H1 (cell line): Measurements from ENCODE around the gene PA2G4. TPM values are rescaled to one million over a fixed set of nuclear protein-coding genes. Genes with fewer than 3 reads are reported as not detected.

Experiments used
- CHD1 ChIP-seq: IDR thresholded peaks from 2 replicates; pipeline ENCODE4 v1.6.1; 2012; ENCODE audit warnings: low read depth, low read length, improper control_type of control experiment
- HDAC2 ChIP-seq, 2 experiments: fragments of 300-600 bp in 1 of 2; sonication (generic) in 1 of 2; IDR thresholded peaks; 2 replicates each; pipeline ENCODE4 v1.6.1; 2011 to 2012; ENCODE audit warnings: low read depth in 2 of 2, low read length in 2 of 2, mild to moderate bottlenecking in 2 of 2, moderate library complexity in 2 of 2, borderline replicate concordance in 1 of 2, inconsistent platforms in 1 of 2
- KDM5A ChIP-seq: fragments of 200-600 bp; IDR thresholded peaks from 2 replicates; pipeline ENCODE4 v1.7.1; 2012; ENCODE audit warnings: mild to moderate bottlenecking, low read length, inconsistent platforms, mixed read lengths
- POLR2AphosphoS5 ChIP-seq: IDR thresholded peaks from 2 replicates; pipeline ENCODE4 v1.6.1; 2011; ENCODE audit warnings: low read depth, low read length
- SRF ChIP-seq: IDR thresholded peaks from 2 replicates; pipeline ENCODE4 v1.6.1; 2011; ENCODE audit warnings: mild to moderate bottlenecking, low read depth, low read length, moderate library complexity
- TAF1 ChIP-seq: IDR thresholded peaks from 2 replicates; pipeline ENCODE4 v1.6.1; 2011; ENCODE audit warnings: mild to moderate bottlenecking, low read depth, low read length
- TCF12 ChIP-seq: IDR thresholded peaks from 2 replicates; pipeline ENCODE4 v1.6.1; 2011; ENCODE audit warnings: low read depth, mild to moderate bottlenecking, low read length
- USF2 ChIP-seq: IDR thresholded peaks from 2 replicates; pipeline ENCODE4 v1.6.1; 2011; ENCODE audit warnings: low read length, improper control_type of control experiment
- polyA plus RNA-seq, 7 experiments: library from polyadenylated mRNA; depleted of rRNA in 3 of 7; stranded (reverse) in 5 of 7; unstranded in 2 of 7; fragments of >200 nt in 5 of 7; fragments of 200-250 nt in 2 of 7; gene quantifications; 1 replicate in 5 of 7; 2 replicates in 1 of 7; 4 replicates in 1 of 7; pipeline versions ENCODE4 v1.2.1 to v1.2.3, GENCODE V29; 2011 to 2013; ENCODE audit warnings: missing spikeins in 2 of 7, mixed read lengths in 2 of 7
- total RNA-seq: library from RNA; stranded (reverse); fragmentation: NEBNext Ultra II Directional; extraction: Animal tissue kit (Norgen Biotek cat#: 25700); gene quantifications from 2 replicates; pipeline ENCODE4 v1.2.1, GENCODE V29; 2021

Gene PA2G4
- total and polyA plus RNA-seq, 2 of the 8 experiments (the other 6 are each of a cell fraction or from before 2014, with no cell fraction given) = 159 to 242 TPM

DNA sequence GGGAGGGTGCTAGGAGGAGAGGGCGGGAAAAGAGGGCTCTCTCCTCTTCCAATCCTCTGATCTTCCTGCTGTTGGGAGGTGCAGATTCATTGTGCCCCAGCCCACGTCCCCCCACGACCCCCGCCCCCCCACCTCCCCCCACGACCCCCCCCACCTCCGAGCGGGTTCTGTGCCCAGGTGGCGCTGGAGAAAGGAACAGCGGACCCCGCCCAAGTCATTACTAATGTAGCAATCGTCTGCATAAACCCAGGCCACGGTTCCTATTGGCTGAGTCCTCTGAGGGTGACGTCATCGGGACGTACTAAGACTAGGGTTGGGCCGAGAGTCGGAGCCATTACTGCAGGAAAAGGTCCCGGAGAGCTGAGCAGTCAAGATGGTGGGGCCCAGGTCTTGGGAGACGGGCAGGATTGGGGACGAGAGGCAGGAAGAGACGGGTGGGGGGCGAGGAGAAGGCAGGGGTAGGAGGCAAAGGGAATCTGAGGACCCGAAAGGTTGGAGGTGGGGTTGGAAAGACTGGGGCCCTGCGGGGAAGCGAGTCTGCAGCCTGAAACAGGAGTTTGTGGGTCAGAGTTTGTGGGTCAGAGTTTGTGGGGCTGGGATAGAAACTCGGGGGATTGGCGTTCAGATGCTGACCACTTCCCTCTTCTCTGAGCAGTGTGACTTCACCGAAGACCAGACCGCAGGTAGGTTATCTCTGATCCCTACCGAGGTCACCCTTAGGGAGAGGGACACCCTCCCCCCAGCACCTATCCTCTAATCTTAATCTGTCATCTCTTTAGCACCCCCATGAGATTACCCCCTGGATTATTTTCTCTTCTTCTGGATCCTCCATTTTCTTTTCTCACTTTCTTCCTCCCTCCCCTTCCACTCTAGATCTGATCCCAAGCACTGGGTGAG is 53.9 kb downstream of the PA2G4 start, which contains the start of gene MYL6 (continued):
- no peak for TF ChIP-seq USF2
- peak; percentile 99 for TF ChIP-seq TAF1
- TF ChIP-seq KDM5A = peak; percentile 44; the same call in 1 of the 2 replicates
- TF ChIP-seq HDAC2 (IDR thresholded peaks at IDR 0.05; ENCODE audit: borderline replicate concordance in 1 of 2, low read depth in 2 of 2, low read length in 2 of 2) = no peak
- peak; percentile 100 for TF ChIP-seq POLR2AphosphoS5
- no peak for TF ChIP-seq TCF12
- no peak; the same call in 1 of the 2 replicates for TF ChIP-seq CHD1
- no peak for TF ChIP-seq SRF
